Left lobe of liver (tissue), 2 donors: Measurements from ENCODE around the gene PRKCH. TPM values are rescaled to one million over a fixed set of nuclear protein-coding genes. Genes with fewer than 3 reads are reported as not detected.

Experiments used
- ATAC-seq: fragments of 200-7000 bp; cut with Tn5 transposase; one replicate; pipeline ENCODE4 v1.9.1; 2020; ENCODE audit warnings: mild to moderate bottlenecking, moderate library complexity
- DNase-seq: peaks from one replicate; pipeline ENCODE4 v3.0.0-alpha.2; 2020; ENCODE audit warnings: low spot score
- total RNA-seq: library from RNA; stranded (reverse); gene quantifications from one replicate; pipeline ENCODE4 v1.2.1, GENCODE V29; 2021
- donor health status: DM: no; HTN: no; CAD: no; lungs with moderate emphysema.
- donor health status: DM: no; HTN: yes; CAD: no.

Gene PRKCH
- total RNA-seq, 1 donor from 2014 or later: 6.4 TPM

DNA sequence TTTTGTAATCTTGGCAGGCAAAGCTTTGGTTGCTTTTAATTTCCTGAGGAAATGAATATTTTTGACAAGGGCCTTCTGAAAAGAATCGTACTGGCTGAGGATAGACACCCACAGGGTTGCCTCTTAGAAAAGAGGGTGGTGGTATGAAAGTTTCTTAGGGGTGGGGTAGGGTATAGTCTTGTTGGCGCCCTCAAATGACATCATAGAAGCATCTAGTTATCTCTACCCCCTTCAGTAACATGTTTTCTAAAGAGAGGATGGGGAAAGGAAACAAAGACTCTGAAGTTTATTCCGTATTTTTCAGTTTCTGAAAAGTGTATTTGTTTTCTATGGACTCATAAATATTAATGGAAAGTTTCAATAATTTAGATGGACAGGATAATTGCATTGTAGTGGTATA is 13.7 kb downstream of the PRKCH start:
- DNase-seq (no peak), ATAC-seq (no peak)

DNA sequence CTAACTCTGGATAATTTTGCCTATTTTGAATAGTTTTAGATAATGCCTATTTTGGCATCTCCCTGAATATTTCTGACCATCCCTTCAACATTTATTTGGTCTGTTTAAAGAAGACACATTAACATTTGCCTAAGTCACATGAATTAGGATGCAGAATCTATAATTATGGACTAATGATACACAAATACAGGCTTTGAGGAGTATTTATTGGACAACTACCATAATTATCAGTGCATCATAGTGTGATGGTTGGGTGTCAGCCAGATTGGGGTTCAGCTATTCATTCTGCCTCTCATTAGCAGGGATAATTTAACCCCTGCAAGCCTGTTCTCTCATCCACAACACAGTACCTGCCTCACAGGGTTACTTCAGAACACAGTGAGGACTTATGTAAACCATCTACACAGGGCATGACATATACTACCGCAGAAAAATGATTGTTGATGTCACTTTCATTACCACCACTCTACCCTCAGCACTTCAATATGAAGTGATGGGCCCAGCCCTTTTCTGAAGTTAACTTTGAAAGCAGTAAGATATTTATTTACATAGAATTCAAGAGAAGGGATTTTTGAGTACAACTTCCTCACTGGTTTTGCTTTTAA is 14.4 kb downstream of the PRKCH start:
- ATAC-seq: no peak
- no peak for DNase-seq

DNA sequence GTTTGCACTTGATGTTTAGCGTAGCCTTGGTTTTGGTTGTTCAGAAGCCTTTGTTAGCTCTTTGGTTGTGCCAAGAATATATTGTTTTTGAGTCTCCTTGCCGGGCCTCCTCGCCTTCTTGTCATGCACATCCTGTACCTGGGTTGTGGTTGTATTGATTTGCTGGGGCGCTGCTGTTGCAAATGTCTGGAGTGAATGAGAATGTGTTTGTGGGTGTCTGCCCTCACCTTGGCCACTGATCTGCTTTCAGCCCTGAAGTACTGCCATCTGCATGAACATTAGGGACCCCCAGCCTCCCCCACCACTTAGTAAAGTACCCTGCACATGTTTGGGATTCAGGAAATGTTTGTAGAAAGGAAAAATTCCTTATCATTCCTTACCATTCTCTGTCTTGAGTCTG is 16.5 kb downstream of the PRKCH start:
- ATAC-seq (no peak), DNase-seq (no peak)

DNA sequence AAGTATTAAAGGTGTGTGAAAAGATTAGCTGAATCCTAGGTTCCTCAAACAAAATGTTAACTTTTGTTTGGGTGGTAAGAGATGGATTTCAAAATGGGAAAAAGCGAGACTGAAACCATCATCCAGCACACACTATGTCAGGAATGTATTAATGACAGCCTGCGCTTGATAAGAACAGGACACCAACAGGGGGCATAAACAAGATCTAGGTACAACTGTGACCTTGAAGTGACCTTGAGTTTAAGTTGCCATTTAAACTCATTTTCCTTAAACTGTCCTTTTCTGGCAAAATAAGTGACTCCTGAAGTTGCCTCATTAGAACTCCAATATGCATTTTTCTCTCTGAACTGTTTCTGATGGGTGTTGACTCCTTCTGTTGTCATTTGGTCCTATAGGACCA is 17.1 kb downstream of the PRKCH start:
- no peak for ATAC-seq

DNA sequence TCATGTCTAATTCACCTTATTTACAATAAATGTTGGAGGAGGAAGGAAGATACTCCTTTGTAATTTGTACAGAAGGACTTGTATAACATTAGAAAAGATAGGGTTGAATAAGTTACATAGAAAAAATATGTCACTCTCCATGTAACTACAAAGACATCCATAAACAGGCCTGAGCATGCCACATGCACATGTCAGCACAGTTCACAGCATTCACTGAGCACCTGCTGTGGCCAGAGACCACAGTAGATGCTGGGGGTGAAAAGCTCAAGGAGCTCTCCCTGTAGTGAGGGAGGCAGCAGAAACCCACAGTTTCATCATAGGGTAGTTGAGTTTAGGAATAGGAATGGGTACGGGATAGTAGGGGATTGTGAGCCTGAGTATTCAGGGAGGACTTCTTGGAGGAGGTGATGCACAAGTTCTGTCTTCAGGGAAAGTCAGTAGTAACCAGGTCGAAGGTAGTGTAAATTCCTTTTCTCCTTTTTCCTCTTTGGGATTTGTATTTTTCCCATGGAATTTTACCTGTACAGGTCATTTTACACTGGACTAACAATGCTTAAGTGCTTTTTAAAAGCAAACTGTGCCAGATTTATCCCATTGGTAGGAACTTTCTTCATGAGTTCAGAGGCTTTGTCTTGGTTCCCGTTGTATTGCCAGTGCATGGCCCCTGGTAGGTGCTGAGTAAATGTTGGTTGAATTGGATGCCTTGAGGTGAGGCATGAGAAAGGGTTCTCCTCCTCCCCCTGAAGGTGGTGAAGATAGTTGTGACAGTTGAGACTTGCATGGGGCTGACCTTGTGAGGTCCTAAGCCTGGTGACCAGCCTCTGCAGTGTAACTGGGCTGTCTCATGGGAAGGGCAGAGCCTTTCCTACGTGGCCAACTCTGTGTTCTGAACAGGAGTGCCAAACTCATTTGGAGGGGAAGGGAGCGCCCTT is 20.2 kb downstream of the PRKCH start:
- no peak for ATAC-seq
- DNase-seq: no peak

More for the DNA sequence above, 17.1 kb downstream of the PRKCH start:
- no peak for DNase-seq

DNA sequence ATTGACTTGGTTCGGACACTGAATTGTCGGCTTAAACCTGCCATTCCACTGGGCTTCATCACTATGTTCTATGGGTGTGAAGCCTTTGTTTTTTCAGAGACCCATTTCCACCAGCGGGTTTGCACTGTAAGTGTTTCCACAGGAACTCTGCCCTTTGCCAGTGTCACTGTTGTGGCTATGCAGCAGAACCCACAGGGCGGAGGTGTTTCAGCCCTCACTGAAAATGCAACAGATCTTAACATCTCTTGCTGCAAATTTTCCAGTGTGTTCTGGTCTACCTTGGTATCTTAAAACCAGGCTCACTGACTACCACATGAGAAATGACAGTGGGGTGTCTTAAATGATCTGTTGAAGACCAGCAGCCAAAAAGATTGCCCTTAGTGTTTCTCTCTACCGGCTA is 21.1 kb downstream of the PRKCH start:
- no peak for DNase-seq
- peak; percentile 36 for ATAC-seq

DNA sequence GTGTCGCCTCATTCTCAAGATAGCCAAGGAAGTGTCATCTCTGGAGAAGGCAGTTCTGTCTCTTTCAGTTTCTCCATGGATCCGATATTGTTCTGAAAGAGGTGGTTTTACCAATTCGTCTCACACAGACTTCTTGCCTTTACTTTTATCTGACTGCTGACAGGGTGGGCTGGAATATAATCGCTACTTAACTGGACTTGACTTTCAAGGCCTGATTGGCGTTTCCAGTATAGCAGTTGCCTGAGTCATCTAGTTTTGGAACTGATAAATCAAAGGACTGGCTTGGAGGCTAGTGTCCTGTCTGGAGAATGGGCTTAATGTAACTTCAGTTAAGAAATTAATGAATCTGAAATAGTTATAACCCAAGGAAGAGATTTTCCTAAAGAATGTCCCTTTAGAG is 21.6 kb downstream of the PRKCH start:
- ATAC-seq (no peak), DNase-seq (no peak)

DNA sequence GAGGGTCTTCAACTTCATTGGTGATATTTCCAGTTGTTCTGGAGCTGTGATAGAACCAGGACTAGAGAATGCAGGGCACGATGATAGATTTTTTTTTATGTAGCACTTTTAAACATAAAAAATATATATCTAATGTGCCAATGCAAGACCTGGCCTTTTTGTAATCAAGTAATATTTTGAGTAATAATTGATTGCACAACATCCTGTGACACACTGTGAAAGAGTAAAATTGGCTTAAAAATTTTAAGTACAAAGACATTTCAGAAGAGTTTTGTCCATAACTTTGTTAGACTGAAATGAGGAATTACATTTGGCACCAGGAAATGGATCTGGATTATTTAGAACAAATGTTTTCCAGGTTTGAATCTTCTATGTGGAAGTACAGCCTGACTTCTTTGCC is 22.1 kb downstream of the PRKCH start:
- ATAC-seq (no peak), DNase-seq (no peak)

DNA sequence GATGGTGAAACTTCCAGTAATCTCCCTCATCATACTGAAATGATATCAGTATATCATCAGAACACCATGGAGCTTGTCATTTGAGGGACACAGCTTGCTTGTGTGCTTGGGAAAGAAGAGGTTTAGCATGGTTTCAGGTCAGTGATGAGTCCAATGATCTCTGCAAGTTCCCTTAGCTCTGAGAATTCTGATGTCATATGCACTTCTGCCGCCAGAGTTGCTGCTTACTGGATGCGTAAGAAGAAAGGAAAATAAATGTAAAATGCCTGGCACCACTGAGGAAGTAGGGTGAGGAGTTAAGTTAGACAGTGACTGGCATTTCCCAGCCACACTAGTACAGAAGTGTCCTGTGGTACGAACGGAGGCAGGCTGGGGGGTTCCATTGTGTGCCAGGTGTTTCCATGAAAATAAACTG is 22.6 kb downstream of the PRKCH start:
- no peak for DNase-seq
- peak; percentile 31 for ATAC-seq

DNA sequence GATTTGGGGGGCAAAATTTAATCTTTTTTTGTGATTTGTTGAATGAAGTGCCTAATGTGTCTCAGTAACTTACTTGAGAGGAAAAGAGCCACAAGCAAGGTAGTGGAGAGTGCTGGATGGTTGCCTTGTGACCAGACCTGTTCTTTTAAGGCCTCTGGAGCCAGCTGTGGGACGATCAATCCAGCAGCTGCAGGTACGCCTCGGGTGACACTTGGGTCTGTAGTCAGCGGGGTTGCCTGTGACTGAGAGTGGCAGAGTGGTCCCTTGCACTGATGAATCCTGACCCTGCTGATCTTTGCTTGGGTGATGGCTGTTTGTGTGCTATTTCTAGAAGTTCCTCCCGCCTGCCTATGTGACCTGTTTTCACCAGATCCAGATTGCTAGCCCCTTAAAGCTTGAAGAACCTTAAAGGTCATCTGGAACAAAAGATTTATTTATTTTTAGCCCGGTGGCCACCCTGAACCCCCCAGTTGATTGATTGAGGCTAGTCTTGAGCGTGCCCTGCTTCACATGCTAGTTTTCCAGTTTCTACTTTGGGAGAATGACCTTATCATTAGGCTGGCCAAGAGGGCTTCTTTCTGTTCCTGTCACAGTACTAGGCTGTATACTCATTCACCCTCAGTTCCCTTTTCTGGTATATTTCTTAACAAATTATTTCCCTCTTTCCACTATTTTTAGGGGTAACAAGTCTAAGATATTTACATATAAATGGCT is 23.2 kb downstream of the PRKCH start:
- DNase-seq: no peak
- peak; percentile 41 for ATAC-seq

DNA sequence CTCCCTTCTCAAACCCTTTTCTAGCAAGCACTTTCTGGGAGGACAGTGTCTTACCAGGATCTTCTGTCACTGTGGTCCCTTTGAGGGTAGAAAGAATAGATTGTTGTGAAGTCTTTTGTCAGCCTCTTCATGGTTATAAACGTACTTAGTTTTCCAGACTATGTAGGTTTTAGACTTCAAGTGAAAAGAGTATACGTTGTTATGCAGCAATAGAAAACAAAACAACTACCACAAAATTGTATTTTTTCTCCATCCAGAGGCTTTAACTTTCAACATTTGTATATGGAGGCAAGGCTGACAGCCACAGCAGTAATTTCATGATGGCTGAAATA is 23.7 kb downstream of the PRKCH start:
- DNase-seq: no peak
- ATAC-seq: no peak

DNA sequence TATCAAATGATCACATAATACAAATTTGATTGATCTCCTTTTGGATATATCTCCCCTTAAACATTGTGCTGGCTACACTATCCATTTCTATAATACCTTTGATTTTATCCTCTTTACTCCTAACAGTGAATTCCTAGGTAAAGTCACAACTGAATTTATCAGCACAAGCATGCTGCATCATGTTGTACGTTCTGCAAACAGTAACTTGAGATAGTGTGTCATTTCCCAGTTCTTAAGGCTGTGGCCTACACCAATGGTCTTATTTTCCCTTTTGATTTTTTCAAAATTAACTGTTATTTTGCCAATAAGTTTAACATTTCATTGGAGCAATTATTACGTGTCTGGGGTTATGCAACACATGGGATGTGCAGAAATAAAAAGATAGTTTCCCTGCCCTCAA is 24.8 kb downstream of the PRKCH start:
- ATAC-seq: no peak
- no peak for DNase-seq

DNA sequence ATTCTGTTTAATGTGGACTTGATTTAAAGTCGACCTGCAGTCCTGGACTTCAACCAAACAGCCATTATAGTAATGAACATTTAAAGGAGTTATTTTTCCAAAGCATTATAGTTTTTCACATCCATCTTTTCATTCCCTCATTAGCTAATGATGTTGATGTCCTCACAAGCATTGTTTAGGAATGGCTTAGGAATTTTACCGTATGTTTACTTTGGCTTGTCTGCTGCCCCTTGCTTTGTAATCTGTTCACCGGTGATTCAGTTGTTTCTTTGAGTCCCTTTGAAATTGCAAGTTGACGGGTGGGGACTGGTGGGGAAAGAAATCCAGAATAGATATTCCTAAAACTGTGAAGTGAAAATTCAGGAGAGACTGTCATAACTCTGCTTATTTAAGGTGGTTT is 25.4 kb downstream of the PRKCH start:
- DNase-seq (no peak), ATAC-seq (no peak)

DNA sequence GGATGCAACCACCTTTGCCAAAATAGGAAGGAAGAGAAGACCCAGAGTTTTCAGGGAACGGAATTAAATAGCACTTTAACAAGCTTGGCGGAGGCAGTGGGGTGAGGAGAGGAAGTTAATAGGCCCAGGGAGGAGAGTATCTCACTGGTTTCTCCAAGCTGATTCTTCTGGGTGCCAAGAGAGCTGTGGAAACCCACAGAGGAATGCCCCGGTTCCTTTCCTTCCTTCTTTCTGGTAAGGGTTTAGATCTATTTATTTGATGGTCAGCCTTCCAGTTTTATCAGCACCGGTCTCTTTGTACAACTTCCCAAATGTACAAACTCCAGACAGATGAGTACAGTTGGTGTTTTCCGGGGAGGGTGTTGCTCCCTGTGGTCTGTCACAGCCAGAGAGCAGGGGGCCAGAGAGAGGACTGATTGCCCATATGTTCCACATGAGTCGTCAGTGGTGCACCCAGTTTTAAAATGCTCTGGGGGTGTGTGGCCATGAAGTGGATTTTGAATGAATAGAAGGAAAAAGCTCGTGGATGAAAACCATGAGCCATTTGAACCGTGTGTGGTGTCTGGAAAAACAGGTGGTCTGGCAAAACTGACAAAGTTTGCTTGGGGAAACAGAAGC is 26.6 kb downstream of the PRKCH start:
- no peak for ATAC-seq
- no peak for DNase-seq

DNA sequence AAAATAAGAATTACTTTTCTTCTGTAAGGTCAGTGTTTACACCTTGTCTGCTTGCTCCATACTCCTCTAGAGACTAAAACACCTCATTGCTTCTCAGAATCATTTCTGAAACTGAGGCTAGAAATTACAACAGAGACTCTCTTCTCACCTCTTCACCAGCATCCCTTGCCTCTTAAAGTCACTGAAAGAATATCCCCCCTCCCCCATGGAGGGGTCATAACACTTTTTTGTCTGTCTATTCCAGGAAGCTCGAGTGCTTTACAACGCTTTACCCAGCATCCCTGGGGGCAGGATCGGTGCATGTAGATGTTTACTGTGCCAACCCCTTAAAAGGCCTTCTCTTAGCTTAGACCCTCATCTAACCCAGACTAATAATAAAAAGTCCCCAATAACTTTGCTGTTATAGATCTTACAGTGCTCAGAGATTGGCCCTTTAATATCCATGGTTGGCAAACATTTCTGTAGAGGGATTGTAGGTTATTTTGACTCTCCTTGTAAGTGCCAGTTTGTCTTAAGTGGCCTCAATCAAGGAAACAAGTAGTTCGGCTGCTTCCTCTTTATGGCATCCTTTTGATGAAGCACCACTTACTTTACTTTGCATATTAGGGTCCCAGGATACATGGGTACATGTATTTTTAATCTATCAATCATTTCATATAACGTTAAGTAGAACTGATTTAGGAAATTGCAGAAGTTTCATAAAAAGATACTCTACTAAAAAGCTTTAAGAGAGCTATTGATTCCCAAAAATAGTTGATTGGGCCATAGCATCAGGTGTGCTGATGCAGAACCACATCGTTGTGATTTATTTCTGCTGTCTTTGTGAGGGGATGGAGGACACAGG is 29.3 kb downstream of the PRKCH start:
- ATAC-seq (no peak), DNase-seq (no peak)

DNA sequence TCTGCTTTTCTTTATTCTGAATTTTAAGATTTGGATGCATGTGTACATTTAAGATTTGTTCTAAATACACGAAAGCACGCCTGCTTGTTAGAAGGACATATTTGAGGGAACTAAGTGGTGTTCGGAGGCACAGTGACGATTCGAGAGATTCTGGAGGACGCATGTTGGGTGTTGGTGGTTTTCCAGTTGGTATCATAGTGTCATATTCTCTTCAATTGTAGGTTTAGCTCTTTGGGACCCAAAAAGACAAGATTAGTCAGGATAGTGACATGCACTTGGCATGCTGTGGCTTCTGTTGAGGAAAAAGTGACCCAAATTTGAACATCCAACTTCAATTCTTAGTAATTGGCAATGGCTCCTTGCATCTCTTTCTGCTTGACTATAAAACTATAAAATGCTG is 30.1 kb downstream of the PRKCH start:
- no peak for DNase-seq
- ATAC-seq: no peak

DNA sequence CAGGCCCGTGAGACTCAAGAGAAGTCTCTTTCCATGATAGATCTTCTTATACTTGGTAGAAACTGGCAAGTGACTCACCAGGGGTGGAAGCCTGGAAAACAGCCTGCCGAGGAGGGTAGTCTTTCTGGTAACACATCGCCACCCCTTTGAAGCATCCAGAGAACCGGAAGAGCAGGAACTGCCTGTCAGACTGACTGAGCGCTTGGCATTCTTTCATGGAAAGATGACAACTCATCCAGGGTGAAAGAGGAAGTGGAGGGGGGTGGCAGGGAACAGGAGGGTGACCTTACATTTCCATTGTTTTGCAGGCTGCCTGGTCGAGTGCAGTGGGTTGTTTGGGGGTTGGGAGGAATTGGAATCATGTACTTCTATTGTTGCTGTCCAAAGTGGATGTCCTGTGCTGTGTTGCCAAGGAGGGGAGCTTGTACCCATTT is 34.5 kb downstream of the PRKCH start:
- peak; percentile 68 for ATAC-seq
- no peak for DNase-seq

DNA sequence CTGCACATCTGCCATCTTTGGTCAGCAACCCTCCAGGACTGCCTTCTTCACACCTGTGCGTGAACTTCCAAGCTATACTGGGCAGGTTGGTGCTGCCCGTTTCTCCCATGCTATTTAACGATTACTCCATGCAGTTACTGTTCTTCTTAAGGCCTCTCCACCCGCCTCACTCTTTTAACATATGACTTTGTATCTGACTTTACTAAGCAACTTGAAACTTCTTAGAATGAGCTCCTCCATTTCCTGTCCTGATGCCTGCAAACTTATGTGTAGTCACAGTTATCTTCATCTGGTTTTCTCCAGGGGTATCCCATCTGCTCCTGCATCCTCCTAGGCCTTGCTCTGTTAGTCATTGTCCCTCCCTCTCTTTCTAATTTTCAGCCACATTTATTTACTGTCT is 35.7 kb downstream of the PRKCH start:
- ATAC-seq: no peak
- no peak for DNase-seq

DNA sequence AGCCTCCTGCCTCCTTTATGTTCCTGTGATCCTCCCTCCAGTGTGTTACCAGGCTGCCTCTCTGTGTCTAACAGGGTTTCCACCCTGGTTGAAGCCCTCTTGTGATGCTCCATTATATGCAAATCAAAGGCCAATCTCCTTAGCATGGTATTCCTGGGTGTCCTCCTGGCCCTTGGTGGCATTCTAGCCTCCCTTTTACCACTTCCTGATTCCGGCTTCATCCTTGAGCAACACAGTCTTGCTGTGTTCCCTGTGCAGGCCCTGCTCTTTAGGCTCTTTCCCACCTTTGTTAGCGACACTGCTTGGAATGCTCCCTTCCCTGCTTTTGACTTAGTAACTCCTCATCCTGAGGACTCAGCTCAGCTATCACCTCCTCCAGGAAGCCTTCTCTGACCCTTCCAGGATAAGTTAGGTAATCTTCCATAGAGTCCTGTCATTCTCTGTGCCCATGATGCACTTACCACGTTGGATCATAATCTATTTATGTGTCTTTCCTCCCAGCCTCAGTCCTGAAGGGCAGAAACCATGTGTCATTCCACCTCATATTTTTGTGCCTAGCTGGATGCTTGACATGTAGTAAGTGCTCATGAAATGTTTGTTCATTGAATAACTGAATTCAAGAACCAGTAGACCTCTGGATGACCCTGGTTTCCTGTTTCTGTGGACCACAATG is 37.3 kb downstream of the PRKCH start:
- no peak for DNase-seq
- ATAC-seq: no peak
